GM18507 (cell line): ENCODE results near the gene NOS3.

Experiments used
- DNase-seq: peaks from one replicate; pipeline ENCODE4 v3.0.0; 2011; ENCODE audit warnings: low read depth; ENCODE audit not compliant: insufficient read length; ENCODE audit errors: extremely low spot score
- FAIRE-seq: peaks from 2 replicates; lab custom pipeline; 2011; peaks lifted over from hg19 to GRCh38; lab: Jason Lieb, UNC

NOS3 gene

GRCh38 chr7:150994141-150994837, 3.5 kb downstream of the NOS3 start:
- no peak for DNase-seq
- no peak for FAIRE-seq

GRCh38 chr7:150994838-150995510, 4.2 kb downstream of the NOS3 start:
- DNase-seq, result no peak
- FAIRE-seq, result no peak

GRCh38 chr7:150996376-150997074, 5.7 kb downstream of the NOS3 start:
- FAIRE-seq (no peak), DNase-seq (no peak)

- DNase-seq (no peak), FAIRE-seq (no peak)
Observed at GRCh38 chr7:150997075-150997511, 6.3 kb downstream of the NOS3 start.

GRCh38 chr7:150997817-150998216, 7.0 kb downstream of the NOS3 start:
- DNase-seq, result no peak
- FAIRE-seq, result no peak

- DNase-seq (no peak), FAIRE-seq (no peak)
Observed at GRCh38 chr7:150998341-150998740, 7.5 kb downstream of the NOS3 start.

- DNase-seq, result no peak
- no peak for FAIRE-seq
Observed at GRCh38 chr7:150999001-150999400, 8.2 kb downstream of the NOS3 start.

- DNase-seq (no peak), FAIRE-seq (no peak)
Observed at GRCh38 chr7:150999497-151000230, 8.8 kb downstream of the NOS3 start.

- no peak for DNase-seq
- no peak for FAIRE-seq
Observed at GRCh38 chr7:151000897-151001495, 10.2 kb downstream of the NOS3 start.

GRCh38 chr7:151001546-151001945, 10.7 kb downstream of the NOS3 start:
- FAIRE-seq (no peak), DNase-seq (no peak)

GRCh38 chr7:151003572-151003971, 12.8 kb downstream of the NOS3 start:
- FAIRE-seq (no peak), DNase-seq (no peak)

- DNase-seq (no peak), FAIRE-seq (no peak)
Observed at GRCh38 chr7:151005566-151005965, 14.7 kb downstream of the NOS3 start.

- DNase-seq, result no peak
- no peak for FAIRE-seq
Observed at GRCh38 chr7:151006590-151007300, 15.9 kb downstream of the NOS3 start.

- no peak for DNase-seq
- no peak for FAIRE-seq
Observed at GRCh38 chr7:151007469-151007898, 16.7 kb downstream of the NOS3 start.

- DNase-seq, result no peak
- FAIRE-seq, result no peak
Observed at GRCh38 chr7:151008143-151008510, 17.3 kb downstream of the NOS3 start.

GRCh38 chr7:151008511-151009323, 17.9 kb downstream of the NOS3 start:
- DNase-seq, result peak; percentile 86
- FAIRE-seq, result peak; percentile 83

- no peak for FAIRE-seq
Observed at GRCh38 chr7:151009327-151010036, 18.7 kb downstream of the NOS3 start.

GRCh38 chr7:151010037-151010306, 19.2 kb downstream of the NOS3 start:
- FAIRE-seq (no peak), DNase-seq (no peak)

More at GRCh38 chr7:151009327-151010036, 18.7 kb downstream of the NOS3 start:
- DNase-seq, result no peak
